Measurements from ENCODE around the gene ISCA2.
A peak's percentile ranks its signal among the peaks of the same experiment; 100 is the strongest.

Gene ISCA2

DNA sequence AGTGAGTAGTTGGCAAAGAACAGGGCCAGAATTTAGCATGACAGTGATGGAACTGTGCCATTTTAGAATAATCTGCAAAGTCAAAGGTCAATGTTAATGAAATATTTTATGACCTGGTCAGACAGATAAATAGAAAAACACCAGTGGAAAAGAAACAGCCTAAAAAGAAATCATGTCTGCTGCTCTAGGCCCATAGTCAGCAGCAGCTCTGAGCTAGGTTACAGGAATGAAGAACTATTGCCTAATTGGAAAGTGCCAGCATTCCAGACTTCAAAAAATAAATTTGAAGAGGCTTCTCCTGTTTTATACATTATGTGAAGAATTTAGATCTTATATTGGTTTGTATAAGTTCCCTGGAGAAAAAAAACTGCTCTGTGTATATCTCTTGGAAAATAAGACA is 10.2 kb upstream of the ISCA2 start:
- DNase-seq (ENCODE audit: low spot score): no peak

DNA sequence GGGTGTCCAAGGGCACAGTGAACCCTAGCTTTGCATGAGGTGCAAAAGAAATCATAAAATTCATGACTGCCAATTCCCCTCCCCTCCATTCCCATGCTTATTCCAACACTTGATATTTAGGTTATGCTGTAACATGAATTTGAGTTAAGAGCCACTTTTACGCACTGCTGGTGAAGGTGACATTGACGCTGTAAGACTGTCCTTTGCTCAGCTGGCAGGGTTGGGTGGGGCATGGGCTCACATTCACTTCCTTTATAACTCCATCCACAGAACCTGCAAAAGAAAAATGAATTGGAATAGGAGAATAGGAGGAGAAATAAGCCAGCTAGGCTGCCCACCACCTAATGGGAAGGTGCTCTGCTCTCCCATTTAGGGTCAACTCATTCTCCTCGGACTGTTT is 7.4 kb upstream of the ISCA2 start:
- DNase-seq (ENCODE audit: low spot score): no peak

DNA sequence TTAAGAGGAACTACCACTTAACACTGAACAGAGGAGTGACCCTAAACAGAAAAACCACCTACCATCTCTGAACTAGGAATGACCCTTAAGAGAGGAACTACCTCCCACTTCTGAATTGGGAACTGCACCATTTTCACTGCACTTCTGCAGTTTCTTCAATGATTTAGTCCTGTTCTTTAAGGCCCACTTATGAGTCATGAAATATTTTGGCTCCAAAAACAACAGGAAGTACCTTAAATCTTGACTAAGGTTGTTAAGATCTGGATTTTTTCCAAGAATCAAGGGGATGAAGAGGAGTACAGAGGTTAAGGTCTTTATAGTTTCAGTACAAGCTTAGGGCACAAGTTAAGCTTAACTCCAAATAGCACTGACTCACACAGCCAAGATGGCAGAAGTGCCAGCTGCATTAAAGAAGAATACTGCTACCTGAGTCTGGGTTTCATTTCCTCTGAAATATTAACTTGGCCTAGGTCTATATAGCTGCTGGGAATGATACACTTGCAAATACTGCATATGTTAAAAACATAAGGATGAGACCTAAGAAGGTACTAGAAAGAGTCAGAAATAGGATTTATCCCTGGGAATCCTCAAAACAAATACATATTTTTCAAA is 4.7 kb upstream of the ISCA2 start:
- DNase-seq (ENCODE audit: low spot score): peak; percentile 73

DNA sequence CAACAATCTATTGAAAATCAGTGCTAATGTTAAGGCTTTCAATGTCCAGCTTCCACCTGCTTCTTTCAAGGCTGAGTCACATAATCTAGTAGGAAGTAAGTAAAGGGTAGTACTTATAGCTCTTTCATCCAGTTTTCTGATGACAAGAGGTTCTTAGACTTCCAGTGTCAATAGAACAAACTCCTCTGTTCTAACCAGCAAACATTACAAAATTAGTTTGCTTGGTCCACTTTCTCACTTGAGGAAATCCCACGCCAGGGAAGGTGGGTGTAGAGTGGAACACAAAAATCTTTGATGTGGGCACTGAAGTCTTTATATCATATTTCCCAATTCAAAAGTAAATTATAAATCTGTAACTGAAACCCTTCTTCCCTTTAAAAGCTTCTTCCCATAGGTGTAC is 3.1 kb upstream of the ISCA2 start:
- DNase-seq (ENCODE audit: low spot score): no peak

DNA sequence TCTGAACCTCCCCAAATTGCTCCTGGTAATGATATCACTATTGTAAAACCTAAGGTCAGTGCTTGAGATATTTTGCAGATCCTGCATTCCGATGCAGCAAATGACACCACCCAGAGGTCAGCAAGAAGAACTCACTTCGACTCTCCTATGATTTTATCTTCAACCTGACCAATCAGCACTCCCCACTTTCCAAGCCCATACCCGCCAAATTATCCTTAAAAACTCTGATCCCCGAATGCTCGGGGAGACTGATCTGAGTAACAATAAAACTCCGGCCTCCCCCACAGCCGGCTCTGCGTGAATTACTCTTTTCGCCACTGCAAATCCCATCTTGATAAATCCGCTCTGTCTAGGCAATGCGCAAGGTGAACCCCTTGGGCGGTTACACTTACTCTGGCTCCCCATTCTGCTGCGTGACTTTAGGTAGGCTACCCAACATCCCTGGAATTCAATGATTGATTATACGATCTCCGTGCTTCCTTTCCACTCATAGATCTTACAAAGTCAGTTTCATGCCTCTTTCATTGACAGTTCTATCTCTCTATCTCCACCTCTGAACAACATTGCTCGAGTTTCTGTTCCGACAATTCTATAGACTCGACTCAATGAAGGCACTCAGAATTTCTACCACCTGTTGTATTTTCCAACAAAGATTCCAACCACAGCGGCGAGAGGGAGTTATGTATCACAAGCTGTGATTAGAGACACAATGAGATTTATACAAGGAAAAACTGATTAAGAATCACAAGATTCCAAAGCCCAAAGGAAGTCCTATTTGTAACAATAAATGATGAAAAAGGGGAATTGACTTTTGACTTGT is 1.4 kb upstream of the ISCA2 start:
- peak; percentile 70 for DNase-seq (ENCODE audit: low spot score)

DNA sequence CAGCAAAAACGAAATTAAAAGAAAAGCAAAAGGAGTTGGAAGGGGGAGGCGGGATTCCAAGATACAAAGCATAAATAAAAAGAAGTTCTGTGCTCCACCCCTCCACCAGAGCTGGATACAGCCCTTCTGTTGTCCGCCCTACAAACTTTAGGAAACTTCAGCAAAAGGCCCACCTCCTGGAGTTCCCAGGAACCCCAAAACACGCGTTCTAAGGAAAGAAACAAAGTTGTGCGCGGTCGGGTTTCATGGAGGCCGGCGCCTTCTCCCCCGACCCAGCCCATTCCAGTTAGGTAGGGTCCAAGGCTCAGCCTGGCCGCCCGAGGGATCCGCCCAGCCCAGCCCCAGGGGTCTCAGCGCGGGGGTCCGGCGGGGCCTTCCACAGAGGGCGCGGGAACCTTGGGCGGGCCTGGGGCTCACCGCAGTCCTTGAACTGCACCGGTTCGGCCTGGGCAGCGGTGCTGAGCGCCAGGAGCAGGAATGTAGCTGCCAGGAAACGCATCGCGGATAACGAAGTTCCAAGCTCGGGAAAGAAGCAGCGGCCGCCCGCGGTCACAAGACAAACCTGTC is 706 bp upstream of the ISCA2 start, which contains the start of gene NPC2:
NPC2 (minus strand) TSS at position 530 of the 567 bp plus-strand sequence; CDS start at position 499, 31 bp downstream.
- no peak for DNase-seq (ENCODE audit: low spot score)

DNA sequence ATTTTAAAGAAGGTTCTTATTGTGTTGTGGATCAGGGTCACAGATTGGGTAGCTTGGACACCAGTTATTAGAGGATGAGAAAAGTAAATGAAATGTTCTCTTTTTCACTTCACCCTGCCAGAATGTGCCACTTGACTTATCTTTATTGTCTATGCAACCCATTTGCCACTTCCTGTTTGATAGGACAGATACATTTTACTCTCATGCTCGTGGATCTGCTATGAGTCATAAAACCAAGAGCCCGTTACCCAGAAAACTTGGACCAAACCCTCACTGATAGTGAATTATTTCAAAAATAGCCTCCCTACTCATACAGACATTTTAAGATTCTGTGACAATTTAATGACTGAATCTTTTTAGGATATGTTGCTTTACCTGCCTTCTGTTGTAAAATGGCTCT is 1.8 kb downstream of the ISCA2 start:
- no peak for DNase-seq (ENCODE audit: low spot score)

DNA sequence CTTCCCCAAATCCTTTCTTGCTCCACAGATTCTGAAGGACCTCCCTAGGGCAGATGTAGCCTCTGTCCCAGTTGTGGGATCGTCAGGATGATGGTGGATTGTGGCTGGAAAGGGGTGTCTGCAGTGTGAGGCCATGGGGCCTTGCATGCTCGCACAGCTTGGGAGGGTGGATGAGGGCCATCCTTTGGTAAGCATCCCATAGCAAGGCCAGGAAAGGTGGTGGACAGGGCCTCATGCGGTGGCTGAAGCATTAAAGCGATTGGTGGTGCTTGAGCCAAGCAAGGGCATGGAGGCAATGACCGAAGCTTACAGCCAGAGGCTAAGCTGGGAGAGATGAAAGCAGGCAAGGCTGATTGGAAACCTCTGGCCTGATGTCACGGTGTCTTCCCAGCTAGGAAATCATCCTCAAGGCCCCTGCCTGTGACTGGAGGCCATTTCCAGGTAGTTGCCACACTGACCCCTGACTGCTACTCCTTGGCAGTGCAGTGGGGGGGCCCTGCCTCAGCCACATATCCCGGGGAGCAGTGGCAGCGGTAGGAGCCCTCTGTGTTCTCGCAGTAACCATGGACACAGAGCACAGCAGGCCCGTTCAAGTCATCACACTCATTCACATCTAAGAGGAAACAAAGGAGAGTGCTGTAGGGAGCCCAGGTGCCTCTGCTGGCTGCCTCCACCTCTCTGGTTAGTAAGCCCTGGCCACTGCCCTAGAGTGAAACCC is 7.0 kb downstream of the ISCA2 start:
- DNase-seq (ENCODE audit: low spot score): no peak

DNA sequence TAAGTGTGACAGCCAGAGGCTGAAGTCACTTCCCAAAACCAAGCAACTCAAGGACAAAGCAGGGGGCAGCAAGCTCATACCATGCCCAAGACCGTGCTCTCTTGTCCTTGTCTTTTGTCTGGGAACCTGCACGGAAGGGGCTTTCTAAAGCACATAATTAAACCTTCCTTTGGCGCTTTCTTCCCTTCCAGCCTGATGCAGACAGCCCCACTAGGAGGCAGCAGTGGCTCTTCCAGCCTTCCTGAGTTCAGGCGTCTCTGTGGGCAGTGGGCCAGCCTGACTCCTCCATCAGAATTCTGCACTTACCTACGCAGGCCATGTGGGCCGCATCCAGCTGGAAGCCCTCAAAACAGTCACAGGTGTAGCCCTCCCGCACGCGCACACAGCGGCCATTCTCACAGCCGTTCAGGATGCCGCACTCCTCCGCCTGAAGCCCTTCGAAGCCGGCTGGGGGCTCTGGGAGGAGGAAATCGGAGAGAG is 7.6 kb downstream of the ISCA2 start:
- peak; percentile 59 for DNase-seq (ENCODE audit: low spot score)

DNA sequence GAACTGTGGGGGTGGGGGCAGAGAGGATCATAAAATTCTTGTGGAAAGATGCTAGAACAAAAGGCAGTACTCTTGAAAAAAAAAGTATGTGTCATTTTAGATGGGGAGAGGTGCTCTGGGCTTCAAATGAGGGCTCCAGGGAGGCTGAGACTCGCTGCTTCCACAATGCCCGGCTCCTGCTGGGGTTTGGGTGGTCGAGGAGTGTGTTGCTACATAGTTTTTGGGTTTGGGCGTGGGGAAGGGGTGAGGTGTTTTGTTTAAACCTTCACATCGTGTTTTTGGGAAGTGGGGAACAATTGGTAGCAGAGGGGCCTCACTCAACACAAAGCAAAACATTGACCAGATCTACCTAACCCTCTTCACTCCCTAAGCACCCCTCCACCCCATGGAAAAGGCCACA is 8.1 kb downstream of the ISCA2 start:
- no peak for DNase-seq (ENCODE audit: low spot score)

DNA sequence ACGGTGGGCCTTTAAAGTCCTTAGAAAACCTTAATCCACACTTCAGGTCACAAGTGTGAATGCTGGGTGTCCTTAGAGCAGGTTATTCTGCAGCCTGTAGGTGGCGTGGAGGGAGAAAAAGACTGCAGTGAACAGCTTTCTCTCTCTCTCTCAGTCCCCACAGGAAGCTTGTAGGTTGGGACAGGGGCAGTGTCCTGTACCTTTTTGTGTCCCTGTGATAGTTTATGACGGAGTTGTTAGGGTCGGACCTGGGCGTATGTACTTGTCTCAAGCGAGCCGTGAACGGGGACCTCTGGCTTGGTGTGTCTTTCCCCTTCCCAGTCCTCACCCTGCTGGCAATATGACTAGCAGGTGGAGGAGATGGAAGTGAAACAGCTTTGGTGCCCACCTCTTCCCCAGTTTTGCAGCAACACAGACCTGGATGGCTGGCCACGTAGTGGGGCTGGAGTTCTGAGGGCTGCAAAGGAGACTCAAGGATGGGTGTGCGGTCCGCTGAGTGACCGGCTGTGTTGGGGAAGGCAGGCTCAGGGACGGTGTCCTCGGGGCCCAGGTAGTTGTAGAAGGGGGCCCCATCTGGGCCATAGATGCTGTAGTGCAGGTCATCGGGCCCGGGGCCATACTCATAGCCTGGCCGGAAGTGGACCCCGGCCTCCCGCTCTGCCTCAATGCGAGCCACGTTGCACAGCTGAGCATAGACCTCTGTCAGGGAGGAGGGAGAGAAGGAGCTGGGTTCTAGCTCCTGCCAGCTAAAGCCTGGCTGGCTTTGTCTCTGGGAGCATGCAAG is 8.9 kb downstream of the ISCA2 start:
- peak; percentile 50 for DNase-seq (ENCODE audit: low spot score)

DNA sequence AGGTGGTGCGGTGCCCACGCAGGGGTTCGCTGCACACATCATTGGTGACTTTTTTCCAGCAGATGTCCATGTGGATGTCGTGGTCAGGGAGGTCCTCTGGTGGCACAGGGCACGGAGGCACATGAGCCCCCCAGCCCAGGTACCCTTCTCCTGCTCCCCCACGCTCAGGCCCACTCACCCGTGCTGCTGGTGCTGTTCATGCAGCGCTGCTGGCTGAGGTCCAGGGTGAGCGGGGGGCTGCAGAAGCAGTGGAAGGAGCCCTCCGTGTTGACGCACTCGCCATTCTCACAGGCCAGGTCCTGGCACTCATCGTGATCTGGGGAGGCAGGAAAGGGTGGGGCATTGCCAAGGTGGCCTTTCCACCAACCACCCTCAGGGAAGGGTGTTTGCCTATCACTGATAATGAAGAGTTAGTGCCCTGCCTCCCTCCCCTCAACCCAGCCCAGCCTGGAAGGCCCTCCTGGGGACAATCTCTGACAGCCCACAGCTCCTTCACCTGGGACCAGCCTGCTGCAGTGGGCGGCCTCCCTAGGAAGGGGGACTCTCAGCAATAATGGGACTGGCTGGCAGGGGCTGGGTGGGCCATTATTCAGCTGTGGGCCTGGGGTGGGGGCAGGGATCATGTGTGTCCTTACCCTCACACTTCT is 9.8 kb downstream of the ISCA2 start:
- no peak for DNase-seq (ENCODE audit: low spot score)

DNA sequence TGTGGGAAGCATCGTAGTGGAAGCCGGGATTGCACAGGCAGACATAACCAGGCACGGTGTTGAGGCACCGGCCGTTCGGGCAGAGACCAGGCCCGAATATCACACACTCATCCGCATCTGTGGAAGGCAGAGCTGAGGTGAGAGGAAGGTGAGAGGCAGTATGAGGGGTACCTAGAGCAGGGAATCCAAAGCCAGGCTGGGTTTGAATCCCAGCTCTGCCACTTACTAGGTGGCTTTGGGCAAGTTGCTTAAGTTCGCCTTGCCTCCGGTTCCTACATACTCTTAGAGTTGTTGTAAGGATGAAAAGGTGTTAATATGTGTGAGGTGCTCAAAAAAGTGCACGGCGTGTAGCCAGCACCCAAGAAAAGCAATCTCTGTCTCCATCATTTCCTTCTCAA is 10.4 kb downstream of the ISCA2 start:
- DNase-seq (ENCODE audit: low spot score): no peak

DNA sequence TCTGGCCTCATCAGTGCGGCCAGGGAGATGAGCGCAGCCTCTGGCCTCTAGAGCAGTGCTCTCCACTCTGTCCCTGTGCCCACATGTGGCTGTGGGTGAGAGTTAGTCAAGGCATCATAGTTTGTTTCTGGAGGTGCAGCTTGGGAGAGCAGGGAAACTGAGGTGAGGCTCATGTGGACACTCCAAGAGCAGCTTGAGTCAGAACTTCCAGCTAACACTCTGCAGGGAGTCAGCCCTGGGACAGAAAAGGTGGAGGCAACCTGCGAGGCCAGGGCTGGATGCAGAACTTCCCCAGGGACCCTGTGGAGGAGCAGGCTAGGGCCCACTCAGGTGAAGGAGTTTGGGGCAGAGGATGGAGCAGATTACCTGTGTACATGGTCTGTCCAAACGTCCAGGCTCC is 10.8 kb downstream of the ISCA2 start:
- DNase-seq (ENCODE audit: low spot score): no peak

DNA sequence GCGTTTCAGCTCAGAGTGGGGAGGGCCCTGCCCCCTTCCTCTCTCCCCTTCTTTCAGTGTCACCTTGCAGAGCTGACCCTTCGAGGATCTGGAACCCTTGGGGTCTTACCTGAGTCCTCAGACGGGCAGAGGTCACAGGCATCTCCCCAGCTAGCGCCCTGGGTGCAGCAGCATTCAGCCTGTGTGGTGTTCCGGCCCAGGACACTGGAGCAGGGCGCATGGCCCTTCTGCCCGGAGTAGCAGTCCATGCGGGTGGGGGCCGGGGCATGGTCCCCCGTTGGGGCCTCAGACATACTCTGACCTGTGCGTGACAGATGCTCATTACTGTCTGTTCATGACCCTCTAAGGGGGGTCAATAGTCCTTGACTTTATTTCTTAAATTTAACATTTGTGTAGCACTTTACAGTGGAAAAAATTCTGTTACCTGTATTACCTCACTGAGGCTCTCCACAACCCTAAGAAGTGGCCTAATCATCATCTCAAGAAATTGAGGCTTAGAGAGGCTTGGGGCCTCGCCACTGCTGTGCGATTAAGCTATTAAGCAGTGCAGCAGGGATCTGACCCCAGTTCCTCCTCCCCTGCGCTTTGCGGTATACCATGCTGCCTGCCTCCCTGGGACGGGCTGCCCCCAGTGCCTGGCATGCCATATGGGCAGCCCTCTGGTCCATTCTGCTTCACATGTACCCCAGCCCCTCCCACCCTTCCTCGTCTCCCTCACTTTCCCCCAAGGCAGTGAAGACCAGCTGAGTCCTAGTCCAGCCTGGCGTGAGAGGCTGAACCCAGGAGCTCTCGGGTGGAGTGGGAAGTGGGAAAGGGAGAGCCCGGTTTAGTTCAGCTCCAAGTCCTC is 11.5 kb downstream of the ISCA2 start:
- no peak for DNase-seq (ENCODE audit: low spot score)

DNA sequence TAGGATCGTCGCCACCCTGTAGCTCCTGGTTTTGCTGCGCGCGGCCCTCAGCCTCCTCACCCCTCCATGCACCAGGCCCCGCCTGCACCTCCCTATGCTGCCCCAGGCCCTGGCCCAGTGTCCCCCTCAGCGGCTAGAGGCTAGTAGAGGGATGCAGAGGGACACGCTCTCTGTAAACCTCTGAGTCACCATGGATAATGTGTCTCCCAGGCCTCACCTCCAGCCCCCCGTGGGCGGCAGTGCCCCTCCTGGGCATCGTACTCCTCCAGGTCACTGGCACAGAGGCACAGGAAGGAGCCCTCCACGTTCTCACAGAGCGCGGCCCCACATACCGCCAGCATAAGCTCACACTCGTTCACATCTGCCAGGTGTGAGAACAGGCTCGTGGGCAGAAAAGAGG is 12.3 kb downstream of the ISCA2 start:
- no peak for DNase-seq (ENCODE audit: low spot score)

DNA sequence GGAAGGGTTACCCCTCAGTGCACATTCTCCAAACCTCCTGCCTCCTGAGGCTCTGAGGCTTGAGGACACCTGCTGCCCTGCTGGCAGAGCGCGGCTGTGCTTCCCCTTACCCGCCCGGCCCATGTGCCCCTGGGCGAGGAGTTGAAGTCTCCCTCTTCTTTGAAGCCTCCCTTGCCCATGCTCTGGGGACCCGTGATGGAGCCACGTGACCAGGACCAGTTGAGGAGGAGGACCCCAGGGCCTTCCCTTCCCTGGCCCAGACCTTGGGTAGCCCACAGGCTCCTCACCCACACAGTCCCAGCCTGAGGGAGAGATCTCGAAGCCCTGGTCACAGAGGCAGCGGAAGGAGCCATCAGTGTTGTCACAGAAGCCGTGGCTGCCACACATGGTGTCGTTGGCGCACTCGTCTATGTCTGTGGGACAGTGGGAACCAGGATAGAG is 12.9 kb downstream of the ISCA2 start:
- DNase-seq (ENCODE audit: low spot score): no peak

DNA sequence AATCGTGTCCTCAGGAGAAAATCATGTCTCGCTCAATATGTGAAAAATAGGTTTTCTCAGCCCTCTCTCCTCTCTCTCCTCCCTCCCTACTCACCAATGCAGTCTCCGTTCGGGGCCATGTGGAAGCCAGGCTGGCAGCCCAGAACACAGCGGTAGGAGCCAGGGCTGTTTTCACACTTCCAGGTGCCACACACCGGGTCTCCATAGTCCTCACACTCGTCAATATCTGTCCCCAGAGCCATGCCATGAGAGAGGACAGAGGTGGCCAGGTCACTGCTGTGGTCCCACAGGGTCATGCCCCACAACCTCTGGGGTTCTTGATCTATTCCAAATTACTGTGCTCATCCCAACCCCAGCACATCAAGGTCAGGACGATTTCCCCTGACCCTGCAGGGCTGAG is 13.5 kb downstream of the ISCA2 start:
- DNase-seq (ENCODE audit: low spot score): no peak

DNA sequence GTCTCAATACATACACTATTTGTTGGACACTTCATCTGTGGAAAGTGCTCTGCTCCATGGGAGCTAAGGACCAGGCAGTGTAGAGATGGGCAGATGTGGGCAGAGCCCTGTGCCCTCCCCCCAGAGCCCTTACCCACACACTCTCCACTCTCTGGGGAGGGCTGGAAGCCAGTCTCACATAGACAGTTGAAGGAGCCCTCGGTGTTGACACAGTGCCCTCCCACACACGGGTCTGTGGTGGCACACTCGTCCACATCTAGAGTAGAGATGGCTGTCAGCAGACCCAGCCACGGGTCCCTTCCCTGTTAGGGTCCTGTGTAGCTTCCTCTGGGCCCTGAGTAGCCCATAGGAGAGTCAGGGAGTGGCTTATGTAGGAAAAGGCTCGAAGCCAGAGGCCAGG is 14.3 kb downstream of the ISCA2 start:
- no peak for DNase-seq (ENCODE audit: low spot score)

DNA sequence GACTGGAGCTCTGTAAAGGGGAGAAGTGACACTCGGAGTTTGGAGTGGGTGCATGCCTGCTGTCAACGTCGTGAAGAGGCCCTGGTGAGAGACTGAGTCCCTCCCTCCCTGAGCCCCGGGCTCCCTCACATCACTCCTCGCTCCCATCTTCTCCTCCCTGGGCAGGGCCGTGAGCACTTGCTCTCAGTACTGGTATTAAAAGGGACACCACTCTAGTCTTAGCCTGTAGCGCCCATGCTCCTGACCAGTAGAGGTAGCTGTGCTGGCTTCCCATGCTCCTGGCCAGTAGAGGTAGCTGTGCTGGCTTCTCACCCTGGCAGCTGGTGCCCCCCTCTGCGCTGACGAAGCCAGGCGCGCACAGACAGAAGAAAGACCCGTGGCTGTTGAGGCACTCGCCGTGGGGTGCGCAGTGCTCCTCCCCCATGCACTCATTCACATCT is 14.7 kb downstream of the ISCA2 start:
- DNase-seq (ENCODE audit: low spot score): no peak

All from kidney tubule cell (primary cell).